Activated T-cell treated with anti-CD3 and anti-CD28 coated beads, Interleukin-2, amount 50 U/mL, for 48 hours (primary cell): ENCODE results near the gene DHX16.
A peak's percentile ranks its signal among the peaks of the same experiment; 100 is the strongest.
"Not testable (repeated sequence)": the region's sequence is repeated elsewhere in the genome, so short reads cannot be mapped to it uniquely, and the experiment has no call there.

Source experiments
- DNase-seq, 2 experiments: peaks; one replicate each; pipeline ENCODE4 v3.0.0-alpha.2; 2020

Gene DHX16

GRCh38 chr6:30672445-30673253 is at the start of gene DHX16:
Gene DHX16, minus strand, starts transcription at chr6:30673006. Its CDS starts 165 bp downstream, at chr6:30672841.
- peak; percentile 94 to 95 for DNase-seq

DNA sequence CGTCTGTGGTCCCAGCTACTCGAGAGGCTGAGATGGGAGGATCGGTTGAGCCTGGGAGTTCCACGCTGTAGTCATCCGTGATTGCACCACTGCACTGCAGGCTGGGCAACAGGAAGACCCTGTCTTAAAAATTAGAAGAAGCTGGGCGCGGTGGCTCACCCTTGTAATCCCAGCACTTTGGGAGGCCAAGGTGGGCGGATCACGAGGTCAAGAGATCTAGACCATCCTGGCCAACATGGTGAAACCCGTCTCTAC is 49.1 kb upstream of the DHX16 start:
- DNase-seq = peak in 1 of 2 experiments; percentile 54

DNA sequence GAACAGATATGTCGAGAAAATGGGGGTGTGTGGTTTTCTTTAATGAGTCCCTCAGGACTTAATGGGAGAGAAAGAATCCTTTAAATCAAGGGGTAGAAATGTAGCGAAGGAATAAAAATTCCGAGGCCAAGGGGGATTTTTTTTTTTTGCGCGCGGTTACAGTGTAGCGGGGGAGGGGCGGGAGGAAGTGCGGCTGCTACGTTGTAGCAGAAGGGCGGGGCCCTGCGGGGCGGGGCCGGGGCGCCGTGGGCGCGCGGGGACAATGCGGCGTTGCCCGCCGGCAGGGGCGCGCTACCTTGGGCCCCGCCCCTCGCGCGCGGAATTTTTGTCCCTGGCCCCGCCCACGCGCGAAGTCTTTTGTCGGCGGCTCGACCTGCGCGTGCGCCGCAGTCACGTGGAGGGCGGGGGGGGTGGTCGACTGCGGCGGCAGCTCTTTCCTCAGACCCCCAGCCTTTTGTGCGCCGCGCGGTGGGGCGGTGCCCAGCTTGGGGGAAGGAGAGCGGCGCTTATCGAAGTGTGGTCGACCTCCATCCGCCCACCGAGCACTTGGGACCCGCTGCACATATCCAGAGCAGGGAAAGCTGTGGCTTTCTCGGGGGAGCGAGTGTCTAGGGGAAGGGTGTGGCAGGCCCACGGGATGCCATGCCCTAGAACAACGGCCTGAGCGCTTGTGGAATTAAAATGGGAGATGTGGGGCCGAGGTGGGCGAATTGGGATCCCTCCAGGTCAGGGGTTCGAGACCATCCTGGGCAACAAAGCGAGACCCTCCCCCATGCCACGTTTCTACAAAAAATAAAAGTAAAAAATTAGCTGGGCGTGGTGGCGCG is 48.6 kb upstream of the DHX16 start:
- peak; percentile 96 to 97 for DNase-seq

- DNase-seq = peak; percentile 82 to 83
Measured at GRCh38 chr6:30720738-30721197, 48.0 kb upstream of the DHX16 start.

DNA sequence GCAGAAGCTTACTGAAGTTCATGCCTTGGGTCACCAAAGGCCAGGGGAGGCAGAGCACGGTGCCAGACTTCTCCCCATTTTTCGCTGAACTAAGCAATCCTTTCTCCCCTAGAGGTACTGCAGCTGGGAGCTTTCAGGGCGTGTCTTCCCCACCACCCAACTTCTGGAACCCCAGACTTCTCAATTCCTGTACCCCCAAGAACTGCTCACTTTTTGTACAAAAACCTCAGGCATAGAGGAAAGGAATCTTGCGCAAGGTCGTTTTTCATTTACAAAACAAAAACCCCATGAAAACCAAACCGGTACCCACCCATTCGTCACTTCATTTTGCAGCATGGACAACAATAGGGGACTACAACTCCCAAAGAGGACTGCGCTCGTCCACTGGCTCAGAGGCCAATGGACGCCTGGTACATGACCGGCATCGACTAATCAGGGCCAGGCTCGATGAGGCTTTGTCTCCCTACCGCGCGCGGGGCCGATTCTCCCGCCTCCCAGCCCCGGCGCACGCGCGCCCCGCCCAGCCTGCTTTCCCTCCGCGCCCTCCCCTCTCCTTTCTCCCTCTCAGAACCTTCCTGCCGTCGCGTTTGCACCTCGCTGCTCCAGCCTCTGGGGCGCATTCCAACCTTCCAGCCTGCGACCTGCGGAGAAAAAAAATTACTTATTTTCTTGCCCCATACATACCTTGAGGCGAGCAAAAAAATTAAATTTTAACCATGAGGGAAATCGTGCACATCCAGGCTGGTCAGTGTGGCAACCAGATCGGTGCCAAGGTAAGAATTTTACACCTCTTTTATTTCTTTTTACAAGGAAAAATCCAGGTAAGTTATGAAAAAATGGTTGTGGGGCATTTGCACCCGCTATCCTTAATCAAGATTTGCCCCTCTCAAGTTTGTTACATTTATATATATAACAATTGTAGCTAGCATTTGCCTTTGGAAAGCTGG is 47.3 kb upstream of the DHX16 start, which contains the start of gene TUBB:
Gene TUBB, plus strand, starts transcription at position 562 of the 947 bp plus-strand sequence. Its CDS starts 155 bp downstream, at position 717.
- DNase-seq = peak; percentile 94 to 97

- DNase-seq = no peak
Measured at GRCh38 chr6:30719356-30719755, 46.5 kb upstream of the DHX16 start.

DNA sequence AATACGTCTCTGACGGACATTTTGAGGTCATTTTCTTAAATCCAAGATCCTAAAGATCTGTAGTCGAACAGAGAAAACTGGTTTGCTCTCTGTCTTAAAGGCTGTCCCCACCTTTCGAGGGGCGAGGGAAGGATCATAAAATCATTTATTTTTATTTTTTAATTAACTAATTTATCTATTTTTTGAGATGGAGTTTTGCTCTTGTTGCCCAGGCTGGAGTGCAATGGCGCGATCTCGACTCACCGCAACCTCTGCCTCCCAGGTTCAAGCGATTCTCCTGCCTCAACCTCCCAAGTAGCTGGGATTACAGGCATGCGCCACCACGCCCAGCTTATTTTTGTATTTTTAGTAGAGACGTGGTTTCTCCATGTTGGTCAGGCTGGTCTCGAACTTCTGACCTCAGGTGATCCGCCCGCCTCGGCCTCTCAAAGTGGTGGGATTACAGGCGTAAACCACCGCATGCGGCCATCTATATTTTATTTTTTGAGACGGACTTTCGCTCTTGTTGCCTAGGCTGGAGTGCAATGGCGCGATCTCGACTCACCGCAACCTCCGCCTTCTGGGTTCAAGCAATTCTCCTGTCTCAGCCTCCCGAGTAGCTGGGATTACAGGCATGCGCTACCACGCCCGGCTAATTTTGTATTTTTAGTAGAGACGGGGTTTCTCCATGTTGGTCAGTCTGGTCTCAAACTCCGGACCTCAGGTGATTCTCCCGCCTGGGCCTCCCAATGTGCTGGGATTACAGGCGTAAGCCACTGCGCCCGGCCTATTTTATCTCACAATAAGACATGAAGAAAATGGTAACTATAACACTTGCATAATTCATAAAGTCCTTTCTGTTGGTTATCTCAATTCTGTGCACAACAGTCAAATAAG is 45.3 kb upstream of the DHX16 start:
- not testable (repeated sequence) for DNase-seq

- peak; percentile 98 to 99 for DNase-seq
Measured at GRCh38 chr6:30717129-30717844, 44.5 kb upstream of the DHX16 start, which contains the start of gene MDC1. Gene MDC1, minus strand, starts transcription at chr6:30717281. Its CDS starts 2,106 bp downstream, at chr6:30715175.

- no peak for DNase-seq
Measured at GRCh38 chr6:30716879-30717128, 44.0 kb upstream of the DHX16 start.

GRCh38 chr6:30714263-30714662 is 41.5 kb upstream of the DHX16 start:
- no peak for DNase-seq

GRCh38 chr6:30712441-30712945 is 39.7 kb upstream of the DHX16 start:
- no peak for DNase-seq

GRCh38 chr6:30711758-30712380 is 39.1 kb upstream of the DHX16 start:
- no peak for DNase-seq

DNA sequence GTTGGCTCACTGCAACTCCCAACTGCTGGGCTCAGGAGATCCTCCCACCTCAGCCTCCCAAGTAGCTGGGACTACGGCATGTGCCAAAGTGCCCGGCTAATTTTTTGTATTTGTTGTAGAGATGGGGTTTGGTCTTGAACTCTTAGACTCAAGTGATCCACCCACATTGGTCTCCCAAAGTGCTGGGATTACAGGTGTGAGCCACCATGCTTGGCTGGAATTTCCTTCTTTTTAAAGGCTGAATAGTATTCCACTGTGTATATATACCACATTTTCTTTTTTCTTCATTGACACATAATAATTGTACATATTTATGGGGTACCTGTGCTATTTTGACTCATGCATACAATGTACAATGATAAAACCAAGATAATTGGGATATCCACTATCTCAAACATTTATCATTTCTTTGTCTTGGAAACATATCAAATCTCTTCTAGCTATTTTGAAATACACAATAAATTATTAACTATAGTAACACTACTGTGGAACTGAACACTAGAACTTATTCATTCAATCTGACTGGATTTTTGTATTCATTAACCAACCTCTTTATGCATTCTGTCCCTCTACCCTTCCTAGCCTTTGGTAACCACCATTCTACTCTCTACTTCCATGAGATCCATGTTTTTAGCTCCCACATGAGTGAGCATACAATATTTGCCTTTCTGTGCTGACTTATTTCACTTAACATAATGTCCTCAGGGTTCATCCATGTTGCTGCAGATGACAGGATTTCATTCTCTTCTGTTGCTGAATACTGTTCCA is 36.5 kb upstream of the DHX16 start:
- DNase-seq = no peak

DNA sequence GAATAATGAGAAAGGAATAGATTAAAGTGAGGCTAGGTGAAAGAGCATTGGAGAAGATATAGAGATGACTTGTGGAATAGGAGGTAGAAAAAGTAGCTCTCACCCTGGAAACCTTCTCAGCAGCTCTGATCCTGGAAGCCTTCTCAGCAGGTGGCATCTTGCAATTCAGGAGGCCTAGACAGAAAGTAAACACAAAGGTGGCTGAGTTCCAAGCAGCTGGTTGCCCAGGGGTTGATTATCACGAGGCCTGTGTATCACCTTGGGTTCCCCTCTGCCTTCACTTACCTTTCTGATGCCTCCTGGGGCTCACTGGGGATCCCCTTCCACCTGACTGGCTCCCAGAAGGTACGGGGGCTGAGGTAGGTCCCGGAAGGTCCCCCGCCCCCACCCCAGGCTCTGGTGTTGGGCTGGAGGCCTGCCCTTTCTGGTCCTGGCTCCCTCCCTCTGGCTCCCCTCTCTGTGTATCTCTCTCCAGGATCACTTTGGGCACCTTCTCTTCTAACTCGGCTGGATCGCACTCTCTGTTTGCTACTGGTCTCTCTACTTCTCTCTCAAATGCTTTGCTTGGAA is 34.6 kb upstream of the DHX16 start:
- no peak for DNase-seq

DNA sequence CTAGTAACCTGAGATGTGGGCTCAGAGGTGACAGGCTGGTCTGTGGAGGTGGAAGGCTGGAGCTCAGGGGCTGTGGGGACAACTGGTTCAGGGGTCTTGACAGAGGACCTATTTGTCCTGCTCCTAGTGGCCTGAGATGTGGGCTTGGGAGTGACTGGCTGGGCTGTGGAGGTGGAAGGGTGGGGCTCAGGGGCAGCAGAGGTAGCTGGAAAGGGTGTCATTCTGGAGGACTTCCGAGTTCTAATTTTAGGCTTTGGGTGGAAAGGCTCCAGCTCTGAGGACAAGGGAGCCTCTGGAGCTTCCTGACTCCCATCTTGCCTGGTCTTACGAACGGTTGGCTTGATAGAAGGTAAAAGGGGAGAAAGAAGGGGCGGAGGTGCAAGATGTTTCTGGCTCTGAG is 32.8 kb upstream of the DHX16 start:
- no peak for DNase-seq

DNA sequence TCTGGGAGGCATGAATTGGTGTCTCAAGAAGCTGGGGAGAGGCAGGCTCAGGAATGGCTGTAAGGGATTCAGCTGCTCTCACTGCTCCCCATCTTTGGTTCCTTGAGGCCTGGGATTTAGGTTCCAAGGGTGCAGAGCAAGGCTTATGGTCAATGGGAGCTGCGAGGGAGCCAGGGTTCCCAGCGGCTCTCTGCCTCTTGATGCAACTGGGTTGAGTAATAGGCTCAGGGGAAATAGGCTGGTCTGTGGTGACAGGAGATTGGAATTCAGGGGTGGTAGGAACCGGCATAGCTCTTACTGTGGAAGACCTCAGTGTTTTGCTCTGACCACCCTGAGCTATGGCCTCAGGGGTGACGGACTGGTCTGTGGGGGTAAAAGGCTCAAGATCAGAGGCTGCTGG is 31.0 kb upstream of the DHX16 start:
- no peak for DNase-seq

DNA sequence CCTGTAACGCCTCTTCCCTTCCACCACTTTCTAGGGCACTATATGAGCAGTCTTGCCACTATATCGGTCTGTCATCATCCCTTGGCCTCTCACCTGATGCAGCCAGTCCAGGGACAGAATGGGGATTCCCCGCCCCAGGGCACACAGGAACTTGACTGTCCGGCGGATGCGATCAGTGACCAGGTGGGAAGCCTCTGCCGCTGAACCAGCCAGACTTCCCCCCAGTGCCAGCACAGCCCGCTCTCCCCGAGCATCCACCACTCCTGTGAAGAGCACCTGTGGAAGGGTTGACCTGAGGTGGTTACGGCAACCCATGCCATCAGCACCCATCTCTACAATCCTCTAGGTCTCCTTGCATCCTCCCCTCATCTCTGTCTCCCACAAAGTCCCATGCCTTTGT is 30.2 kb upstream of the DHX16 start:
- DNase-seq = no peak

DNA sequence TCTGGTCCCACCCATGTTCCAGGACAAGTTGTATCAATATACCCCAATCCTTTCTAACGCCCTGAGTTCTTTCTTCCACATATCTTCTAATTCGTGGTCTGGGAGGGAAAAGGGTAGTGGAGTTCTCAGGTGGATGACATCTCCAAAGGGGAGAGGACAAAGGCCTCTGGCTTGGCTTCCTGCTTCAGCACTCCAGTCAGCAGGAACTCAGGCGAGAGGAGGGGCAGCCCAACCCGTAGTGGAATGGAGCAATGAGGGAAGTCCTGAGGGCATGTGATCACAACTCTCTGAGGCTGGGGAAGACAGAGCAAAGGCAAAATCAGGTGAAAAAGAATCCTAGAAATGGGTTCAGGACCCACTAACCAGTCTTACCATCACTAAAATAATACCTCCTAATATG is 27.5 kb upstream of the DHX16 start:
- no peak for DNase-seq

GRCh38 chr6:30696432-30696831 is 23.6 kb upstream of the DHX16 start:
- DNase-seq = no peak
